H9 (cell line): Measurements from ENCODE around the gene TSC22D1. TPM values are rescaled to one million over a fixed set of nuclear protein-coding genes. Genes with fewer than 3 reads are reported as not detected.

Experiments used
- DNase-seq: peaks from one replicate; pipeline ENCODE4 v3.0.0-alpha.2; 2017
- H2AFZ ChIP-seq: one replicate; pipeline ENCODE4 v1.6.1; 2013; ENCODE audit warnings: mild to moderate bottlenecking, low read length, control low read depth, moderate library complexity
- H2AK5ac ChIP-seq: 2 replicates; pipeline ENCODE4 v1.6.1; 2013; ENCODE audit warnings: low read length, control low read depth, mixed read lengths; ENCODE audit not compliant: insufficient read length
- H2BK120ac ChIP-seq: one replicate; pipeline ENCODE4 v1.6.1; 2013; ENCODE audit warnings: low read depth, mild to moderate bottlenecking, low read length, control low read depth, inconsistent platforms; ENCODE audit not compliant: poor library complexity, severe bottlenecking
- H2BK12ac ChIP-seq: 2 replicates; pipeline ENCODE4 v1.6.1; 2013; ENCODE audit warnings: low read length, control low read depth, mixed read lengths, low read depth; ENCODE audit not compliant: insufficient read length
- H2BK15ac ChIP-seq: 2 replicates; pipeline ENCODE4 v1.6.1; 2013; ENCODE audit warnings: low read depth, low read length, control low read depth
- H2BK20ac ChIP-seq: one replicate; pipeline ENCODE4 v1.6.1; 2013; ENCODE audit warnings: low read depth, mild to moderate bottlenecking, low read length, control low read depth, inconsistent platforms; ENCODE audit not compliant: poor library complexity, severe bottlenecking
- H2BK5ac ChIP-seq: 2 replicates; pipeline ENCODE4 v1.6.1; 2013; ENCODE audit warnings: low read length, control low read depth, mixed read lengths; ENCODE audit not compliant: insufficient read length
- H3K14ac ChIP-seq: 2 replicates; pipeline ENCODE4 v1.6.1; 2013; ENCODE audit warnings: low read length, control low read depth; ENCODE audit not compliant: insufficient read depth
- H3K18ac ChIP-seq: 2 replicates; pipeline ENCODE4 v1.6.1; 2013; ENCODE audit warnings: low read depth, mild to moderate bottlenecking, mixed read lengths, low read length, control low read depth; ENCODE audit not compliant: insufficient read length
- H3K23ac ChIP-seq: 2 replicates; pipeline ENCODE4 v1.6.1; 2013; ENCODE audit warnings: low read length, control low read depth, mixed read lengths, low read depth; ENCODE audit not compliant: insufficient read length
- H3K23me2 ChIP-seq: 2 replicates; pipeline ENCODE4 v1.6.1; 2013; ENCODE audit warnings: low read depth, mild to moderate bottlenecking, mixed read lengths, low read length, control low read depth; ENCODE audit not compliant: insufficient read length, poor library complexity, severe bottlenecking
- H3K27ac ChIP-seq: 2 replicates; pipeline ENCODE4 v1.5.1; 2013; ENCODE audit warnings: low read length, control low read depth, mixed read lengths, low read depth; ENCODE audit not compliant: insufficient read length
- H3K27me3 ChIP-seq: 2 replicates; pipeline ENCODE4 v1.6.1; 2013; ENCODE audit warnings: low read length, control low read depth, inconsistent platforms; ENCODE audit not compliant: insufficient read depth
- H3K4ac ChIP-seq: 2 replicates; pipeline ENCODE4 v1.6.1; 2013; ENCODE audit warnings: low read depth, mild to moderate bottlenecking, control low read depth, inconsistent platforms, low read length, moderate library complexity
- H3K4me1 ChIP-seq: 2 replicates; pipeline ENCODE4 v1.6.1; 2013; ENCODE audit warnings: low read length, control low read depth, inconsistent platforms; ENCODE audit not compliant: insufficient read depth
- H3K4me2 ChIP-seq: 2 replicates; pipeline ENCODE4 v1.6.1; 2013; ENCODE audit warnings: low read length, control low read depth, mixed read lengths; ENCODE audit not compliant: insufficient read length, insufficient read depth
- H3K56ac ChIP-seq: 2 replicates; pipeline ENCODE4 v1.6.1; 2013; ENCODE audit warnings: low read depth, mild to moderate bottlenecking, mixed read lengths, low read length, control low read depth; ENCODE audit not compliant: insufficient read length
- H3K79me1 ChIP-seq: 2 replicates; pipeline ENCODE4 v1.6.1; 2013; ENCODE audit warnings: low read depth, mild to moderate bottlenecking, moderate library complexity, low read length, control low read depth, inconsistent platforms; ENCODE audit not compliant: insufficient read depth, poor library complexity, severe bottlenecking
- H3K79me2 ChIP-seq: 2 replicates; pipeline ENCODE4 v1.6.1; 2013; ENCODE audit warnings: low read length, control low read depth, inconsistent platforms; ENCODE audit not compliant: insufficient read depth
- H3K9ac ChIP-seq: 2 replicates; pipeline ENCODE4 v1.6.1; 2013; ENCODE audit warnings: low read length, control low read depth, mixed read lengths; ENCODE audit not compliant: insufficient read length; ENCODE audit errors: extremely low read depth
- H3K9me3 ChIP-seq: one replicate; pipeline ENCODE4 v1.6.1; 2013; ENCODE audit warnings: low read depth, low read length, inconsistent platforms; ENCODE audit not compliant: control insufficient read depth
- H3T11ph ChIP-seq: one replicate; pipeline ENCODE4 v1.6.1; 2013; ENCODE audit warnings: mild to moderate bottlenecking, low read length, control low read depth, inconsistent platforms
- H4K20me1 ChIP-seq: one replicate; pipeline ENCODE4 v1.6.1; 2013; ENCODE audit not compliant: control insufficient read depth, insufficient read length, insufficient read depth
- H4K5ac ChIP-seq: 2 replicates; pipeline ENCODE4 v1.6.1; 2013; ENCODE audit warnings: low read depth, mild to moderate bottlenecking, mixed read lengths, low read length, control low read depth; ENCODE audit not compliant: insufficient read length
- H4K8ac ChIP-seq: replicated peaks from 2 replicates; pipeline ENCODE4 v1.6.1; 2013; ENCODE audit warnings: low read length, control low read depth, mixed read lengths, low read depth; ENCODE audit not compliant: insufficient read length
- H4K91ac ChIP-seq: 2 replicates; pipeline ENCODE4 v1.6.1; 2013; ENCODE audit warnings: low read depth, mild to moderate bottlenecking, moderate library complexity, mixed read lengths, low read length, control low read depth; ENCODE audit not compliant: insufficient read length
- H3K27ac Mint-ChIP-seq, 3 experiments: 2 replicates in 2 of 3; 3 replicates in 1 of 3; pipeline ENCODE4 v1.8.0; 2020 to 2021; ENCODE audit warnings: mixed read lengths in 3 of 3, mild to moderate bottlenecking in 1 of 3, moderate library complexity in 1 of 3
- H3K27me3 Mint-ChIP-seq: 2 replicates; pipeline ENCODE4 v1.8.0; 2021; ENCODE audit warnings: low read depth, mild to moderate bottlenecking, moderate library complexity, mixed read lengths
- H3K36me3 Mint-ChIP-seq, 3 experiments: 2 replicates in 2 of 3; 3 replicates in 1 of 3; pipeline ENCODE4 v1.8.0; 2020 to 2021; ENCODE audit warnings: low read depth in 3 of 3, mixed read lengths in 3 of 3; ENCODE audit not compliant: insufficient read depth in 1 of 3
- H3K4me1 Mint-ChIP-seq, 2 experiments: 2 replicates each; pipeline ENCODE4 v1.8.0; 2020; ENCODE audit warnings: mixed read lengths in 2 of 2
- H3K4me3 Mint-ChIP-seq, 2 experiments: 2 replicates in 1 of 2; 3 replicates in 1 of 2; pipeline ENCODE4 v1.8.0; 2020 to 2021; ENCODE audit warnings: mild to moderate bottlenecking in 2 of 2, mixed read lengths in 2 of 2, moderate library complexity in 1 of 2
- H3K9me3 Mint-ChIP-seq, 2 experiments: 2 replicates in 1 of 2; 3 replicates in 1 of 2; pipeline ENCODE4 v1.8.0; 2020; ENCODE audit warnings: mild to moderate bottlenecking in 2 of 2, mixed read lengths in 2 of 2, moderate library complexity in 1 of 2
- CTCF ChIP-seq: fragments of 200-600 bp; sonication (generic); conservative IDR thresholded peaks from 3 replicates; pipeline ENCODE4 v1.8.0; 2021; ENCODE audit warnings: antibody characterized with exemption, mild to moderate bottlenecking
- WGBS: extraction: QIAGEN DNeasy Blood & Tissue Kit; methylation state at CpG from one replicate; pipeline ENCODE4 v1.1.7; 2013; ENCODE audit warnings: missing lambda C conversion rate, low lambda C conversion rate, mixed read lengths; ENCODE audit not compliant: insufficient read length; ENCODE audit errors: extremely low coverage; 5-methylcytosine and 5-hydroxymethylcytosine counted together
- total RNA-seq: library from RNA; stranded (reverse); gene quantifications from 2 replicates; pipeline ENCODE4 v1.2.1, GENCODE V29; 2021

The TSC22D1 gene
- total RNA-seq, 1 experiment from 2014 or later = 76.7 TPM

- Histone ChIP-seq H2BK12ac (no peak overlapping the region), H2AFZ (no peak overlapping the region), H2BK5ac (no peak overlapping the region), H2AK5ac (no peak overlapping the region), H4K20me1 (no peaks in the 10 kb centered on the region), H4K91ac (no peak overlapping the region), H4K5ac (no peak overlapping the region), H3K9me3 (no peaks in the 10 kb centered on the region), H3K23ac (no peak overlapping the region), H3K56ac (no peak overlapping the region), H3K4me1 (peaks cover 9% of the 10 kb centered on the region), H3K4me2 (no peak overlapping the region), H2BK20ac (no peak overlapping the region), H3K27me3 (no peaks in the 10 kb centered on the region; the same call in 1 of the 2 replicates), H3K79me1 (no peaks in the 10 kb centered on the region), H3K18ac (no peak overlapping the region), H3K9ac (no peak overlapping the region), H2BK120ac (no peak overlapping the region), H3K14ac (no peak overlapping the region), H3K4ac (no peak overlapping the region), H3K79me2 (no peaks in the 10 kb centered on the region), H3K23me2 (no peaks in the 10 kb centered on the region), H3K27ac (no peak overlapping the region), H2BK15ac (no peak overlapping the region), H3T11ph (no peak overlapping the region), H4K8ac (no peak overlapping the region)
- Mint-ChIP-seq H3K4me1 (peaks cover 39 to 45% of the 10 kb centered on the region in 2 experiments), H3K9me3 (peaks cover 0 to 3% of the 10 kb centered on the region in 2 experiments; a peak in 2 of 5 replicates), H3K4me3 (no peak overlapping the region), H3K27ac (no peak overlapping the region), H3K27me3 (peaks cover 31% of the 10 kb centered on the region), H3K36me3 (peaks cover 0 to 5% (median 0%) of the 10 kb centered on the region in 3 experiments; a peak in 2 of 7 replicates)
- no CpG with 5 or more reads among the region's 13 CpGs for WGBS
- TF ChIP-seq CTCF = no peak
- DNase-seq = no peak
Observed at GRCh38 chr13:44413095-44413494, 163.0 kb downstream of the TSC22D1 start.
